GM10266 (cell line): ENCODE measurements around the gene ZG16.

ENCODE experiments used
- DNase-seq: peaks from one replicate; pipeline ENCODE4 v3.0.0; 2012; ENCODE audit errors: extremely low spot score
- CTCF ChIP-seq: IDR thresholded peaks from 2 replicates; pipeline ENCODE4 v1.5.1; 2012; ENCODE audit warnings: mild to moderate bottlenecking, low read depth; ENCODE audit not compliant: control insufficient read depth, insufficient read depth; ENCODE audit errors: missing control alignments

ZG16 gene

GRCh38 chr16:29813644-29814562, 35.8 kb downstream of the ZG16 start:
- no peak for DNase-seq
- no peak for TF ChIP-seq CTCF

DNA sequence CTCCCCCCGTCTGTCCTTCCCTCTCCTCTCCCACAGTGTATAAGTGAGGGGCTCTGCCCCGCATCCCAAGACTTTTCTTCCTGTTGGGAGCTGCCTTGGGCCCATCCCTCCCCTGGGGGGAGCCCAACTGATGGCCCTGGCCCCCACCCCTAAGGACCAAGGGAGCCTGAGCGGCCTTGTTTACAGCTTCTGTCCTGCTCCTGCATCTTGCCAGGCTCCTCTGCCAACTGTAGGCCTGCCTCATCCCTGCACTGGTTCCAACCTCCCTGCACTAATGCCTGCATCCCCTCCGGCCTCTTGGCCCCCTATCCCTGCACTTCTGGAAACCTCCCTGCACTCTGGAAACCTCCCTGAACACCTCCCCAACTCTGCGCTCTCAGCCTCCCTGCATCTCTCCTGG, 36.5 kb downstream of the ZG16 start:
- no peak for TF ChIP-seq CTCF

GRCh38 chr16:29815032-29815721, 37.1 kb downstream of the ZG16 start:
- no peak for TF ChIP-seq CTCF
- no peak for DNase-seq

More for the DNA sequence above, 36.5 kb downstream of the ZG16 start:
- no peak for DNase-seq

DNA sequence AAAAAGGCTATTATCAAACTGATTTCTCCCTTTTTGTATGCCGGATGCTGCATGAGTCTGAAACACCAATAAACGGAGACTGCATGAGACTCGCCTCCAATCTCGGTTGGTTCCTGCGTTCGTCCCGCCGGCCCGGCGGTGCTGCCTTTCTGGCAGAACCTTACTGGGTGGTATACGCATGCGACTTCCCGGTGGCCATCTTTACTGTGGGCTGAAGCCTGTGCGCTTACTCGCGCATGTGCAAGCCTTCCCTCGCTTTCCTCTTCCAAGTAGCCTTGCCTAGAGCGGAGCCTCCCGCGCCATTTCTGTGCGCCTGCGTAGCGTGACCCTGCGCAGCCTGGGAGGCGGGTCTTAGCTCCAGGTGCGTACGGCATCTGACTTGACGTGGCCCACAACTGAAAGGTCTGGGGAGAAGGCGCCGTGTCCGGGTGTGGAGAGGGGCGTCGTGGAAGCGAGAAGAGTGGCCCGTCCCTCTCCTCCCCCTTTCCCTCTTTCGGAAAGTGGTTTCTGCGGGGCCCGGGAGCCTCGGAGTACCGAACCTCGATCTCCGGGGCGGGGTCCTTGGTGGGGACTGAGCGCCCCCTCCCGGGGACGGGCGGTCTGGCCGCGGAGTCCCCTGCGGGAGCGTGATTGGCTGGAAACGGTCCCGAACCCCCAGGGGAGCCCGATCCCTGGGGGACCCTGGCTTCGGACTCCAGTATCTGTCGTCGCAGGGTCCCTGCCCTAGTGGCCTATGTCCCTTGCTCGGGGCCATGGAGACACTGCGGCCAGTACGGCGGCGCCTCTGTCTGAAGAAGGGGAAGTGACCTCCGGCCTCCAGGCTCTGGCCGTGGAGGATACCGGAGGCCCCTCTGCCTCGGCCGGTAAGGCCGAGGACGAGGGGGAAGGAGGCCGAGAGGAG, 38.0 kb downstream of the ZG16 start, which contains the start of gene PAGR1:
Gene PAGR1, plus strand, starts transcription at position 360 of the 901 bp plus-strand sequence. Its CDS starts 374 bp downstream, at position 734.
- DNase-seq, result peak; percentile 93
- TF ChIP-seq CTCF, result peak; percentile 87

- DNase-seq, result peak; percentile 50
- peak; percentile 13 for TF ChIP-seq CTCF
Observed at GRCh38 chr16:29816694-29817441, 38.8 kb downstream of the ZG16 start.

DNA sequence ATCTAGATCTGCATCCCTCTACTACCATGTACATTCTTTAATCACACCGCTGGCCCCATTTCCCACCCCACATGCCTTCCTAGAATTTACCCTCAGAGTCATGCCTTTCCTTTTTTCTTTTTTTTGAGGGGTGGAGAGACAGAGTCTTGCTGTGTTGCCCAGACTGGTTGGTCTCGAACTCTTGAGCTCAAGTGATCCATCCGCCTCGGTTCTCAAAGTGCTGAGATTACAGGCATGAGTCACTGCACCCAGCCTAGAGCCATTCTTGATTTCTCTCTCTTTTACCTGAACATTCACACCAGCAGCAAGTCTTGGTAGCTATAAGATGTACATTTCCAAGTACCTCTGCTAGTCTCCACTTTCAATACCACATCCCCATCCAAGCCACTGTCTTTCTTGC, 40.0 kb downstream of the ZG16 start:
- DNase-seq, result no peak
- TF ChIP-seq CTCF, result no peak
